Measurements from ENCODE around the gene TMPRSS3. TPM values are rescaled to one million over a fixed set of nuclear protein-coding genes. Genes with fewer than 3 reads are reported as not detected.

The TMPRSS3 gene
- total RNA-seq, 4 donors from 2014 or later = not detected

DNA sequence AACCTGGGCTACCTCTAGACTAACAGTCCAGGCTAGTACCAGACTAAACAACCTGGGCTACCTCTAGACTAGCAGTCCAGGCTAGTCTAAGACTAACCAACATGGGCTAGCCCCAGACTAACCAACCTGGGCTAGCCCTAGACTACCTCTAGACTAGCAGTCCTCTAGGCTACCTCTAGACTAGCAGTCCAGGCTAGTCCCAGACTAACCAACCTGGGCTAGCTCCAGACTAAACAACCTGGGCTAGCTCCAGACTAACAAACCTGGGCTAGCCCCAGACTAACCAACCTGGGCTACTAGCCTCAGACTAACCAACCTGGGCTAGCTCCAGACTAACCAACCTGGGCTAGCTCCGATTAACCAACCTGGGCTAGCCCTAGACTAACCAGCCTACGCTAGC is 47.1 kb downstream of the TMPRSS3 start:
- Histone ChIP-seq H3K9me3 (peaks cover 0 to 2% (median 0%) of the 10 kb centered on the region in 4 donors), H3K4me1 (no peaks in the 10 kb centered on the region), H3K27me3 (no peaks in the 10 kb centered on the region), H3K27ac (no peak overlapping the region), H3K4me3 (no peak overlapping the region), H3K36me3 (no peaks in the 10 kb centered on the region)
- DNase-seq (ENCODE audit: low spot score in 2 of 2) = no peak
- 96 to 100% methylated on average over 1 to 2 of the region's 2 CpGs for whole genome bisulfite sequencing, 2 donors
- TF ChIP-seq POLR2A (IDR thresholded peaks at IDR 0.05) = no peak
- TF ChIP-seq CTCF (IDR thresholded peaks at IDR 0.05) = no peak
- no peak for TF ChIP-seq EP300 (IDR thresholded peaks at IDR 0.05)

GRCh38 chr21:42347601-42348327 is 48.1 kb downstream of the TMPRSS3 start:
- Histone ChIP-seq H3K27me3 (no peaks in the 10 kb centered on the region), H3K4me3 (no peak overlapping the region), H3K9me3 (peaks cover 0 to 2% (median 0%) of the 10 kb centered on the region in 4 donors), H3K27ac (no peak overlapping the region), H3K36me3 (no peaks in the 10 kb centered on the region), H3K4me1 (no peaks in the 10 kb centered on the region)
- 89 to 93% methylated on average over 18 to 30 of the region's 30 CpGs for WGBS, 2 donors
- TF ChIP-seq POLR2A (IDR thresholded peaks at IDR 0.05) (no peak), CTCF (IDR thresholded peaks at IDR 0.05) (no peak), EP300 (IDR thresholded peaks at IDR 0.05) (no peak)
- DNase-seq (ENCODE audit: low spot score in 2 of 2) = no peak

- Histone ChIP-seq H3K27me3 (no peaks in the 10 kb centered on the region), H3K9me3 (peaks cover 0 to 2% (median 0%) of the 10 kb centered on the region in 4 donors), H3K36me3 (no peaks in the 10 kb centered on the region), H3K27ac (no peak overlapping the region), H3K4me3 (no peak overlapping the region), H3K4me1 (no peaks in the 10 kb centered on the region)
- DNase-seq (ENCODE audit: low spot score in 2 of 2) = no peak
- TF ChIP-seq EP300 (IDR thresholded peaks at IDR 0.05) (no peak), CTCF (IDR thresholded peaks at IDR 0.05) (no peak), POLR2A (IDR thresholded peaks at IDR 0.05) (no peak)
- 86 to 91% methylated on average over 25 to 30 of the region's 30 CpGs for WGBS, 2 donors
Measured at GRCh38 chr21:42346866-42347600, 48.8 kb downstream of the TMPRSS3 start.

DNA sequence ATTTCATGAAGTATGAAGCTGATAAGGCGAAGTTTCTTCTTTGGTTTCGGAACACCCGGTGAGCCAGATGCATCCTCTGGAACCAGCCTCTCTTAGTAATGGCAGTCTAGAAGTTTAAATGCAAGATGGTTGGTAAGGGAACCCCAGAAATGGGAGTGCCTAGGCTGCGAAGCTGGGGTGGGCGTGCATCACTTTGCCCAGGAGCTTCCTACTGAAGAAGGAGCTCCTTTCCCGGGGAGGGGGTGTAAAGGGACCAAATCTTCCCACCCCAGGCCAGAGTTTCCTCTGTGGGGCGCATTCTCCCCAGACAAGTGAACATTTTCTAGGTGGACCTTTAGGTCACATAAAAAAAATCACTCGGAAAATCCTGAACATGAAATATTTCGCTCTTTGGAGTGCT is 49.4 kb downstream of the TMPRSS3 start:
- no peak for DNase-seq (ENCODE audit: low spot score in 2 of 2)
- Histone ChIP-seq H3K4me3 (no peak overlapping the region), H3K9me3 (peaks cover 0 to 2% (median 0%) of the 10 kb centered on the region in 4 donors), H3K27ac (no peak overlapping the region), H3K36me3 (no peaks in the 10 kb centered on the region), H3K4me1 (no peaks in the 10 kb centered on the region), H3K27me3 (no peaks in the 10 kb centered on the region)
- 85 to 87% methylated on average over 9 of the region's 9 CpGs for WGBS, 2 donors
- TF ChIP-seq EP300 (IDR thresholded peaks at IDR 0.05) (no peak), POLR2A (IDR thresholded peaks at IDR 0.05) (no peak), CTCF (IDR thresholded peaks at IDR 0.05) (no peak)

DNA sequence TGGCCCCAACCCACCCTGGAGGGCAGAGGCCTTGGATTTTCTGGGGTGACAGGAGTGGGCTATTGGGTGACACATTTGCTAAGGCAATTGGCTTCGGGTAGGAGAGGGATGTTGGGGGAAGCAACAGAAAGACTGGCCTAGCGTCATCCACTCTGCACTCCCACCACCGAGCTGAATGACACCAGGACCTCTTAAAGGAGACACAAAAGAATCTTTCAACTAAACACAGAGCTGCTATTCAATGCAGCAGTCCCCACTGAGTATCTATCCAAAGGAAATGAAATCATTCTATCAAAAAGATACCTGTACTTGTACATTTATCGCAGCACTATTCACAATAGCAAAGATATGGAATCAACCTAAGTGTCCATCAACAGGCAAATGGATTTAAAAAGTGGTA is 51.2 kb downstream of the TMPRSS3 start:
- DNase-seq (ENCODE audit: low spot score in 2 of 2) = no peak

More for the DNA sequence above, 51.2 kb downstream of the TMPRSS3 start:
- Histone ChIP-seq H3K4me3 (no peak overlapping the region), H3K27ac (no peak overlapping the region), H3K27me3 (no peaks in the 10 kb centered on the region), H3K4me1 (no peaks in the 10 kb centered on the region), H3K9me3 (peaks cover 0 to 2% (median 0%) of the 10 kb centered on the region in 4 donors), H3K36me3 (no peaks in the 10 kb centered on the region)
- WGBS, 2 donors = 41 to 59% methylated on average over 4 of the region's 4 CpGs
- TF ChIP-seq EP300 (IDR thresholded peaks at IDR 0.05) (no peak), POLR2A (IDR thresholded peaks at IDR 0.05) (no peak), CTCF (IDR thresholded peaks at IDR 0.05) (no peak)
